NCI-H748 (cell line): Measurements from ENCODE around the gene NOX5.

ENCODE experiments used
- DNase-seq: peaks from one replicate; lab custom pipeline; 2025; ENCODE audit not compliant: unreplicated experiment; lab: John Stamatoyannopoulos, UW

Gene NOX5

DNA sequence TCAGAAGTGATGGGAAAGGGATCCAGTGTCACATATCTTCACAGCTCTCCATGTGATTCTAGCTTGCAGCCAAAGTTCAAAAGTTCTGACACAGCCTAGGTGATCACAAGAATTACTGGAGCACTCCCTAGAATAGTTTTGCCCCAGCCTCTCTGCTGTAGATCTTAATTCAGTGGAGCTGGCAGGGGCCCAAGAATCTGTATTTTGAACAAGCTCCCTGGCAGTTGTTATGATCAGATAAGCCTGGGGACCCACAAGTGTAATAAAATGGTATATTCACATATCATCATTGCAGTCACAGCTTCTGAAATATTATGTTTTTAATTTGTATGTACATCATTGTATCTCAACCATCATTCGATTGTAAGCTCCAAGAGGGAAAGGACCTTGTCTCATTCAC lies 62.3 kb downstream of the NOX5 start:
- no peak for DNase-seq

- no peak for DNase-seq
Measured at GRCh38 chr15:69078638-69079037, 64.1 kb downstream of the NOX5 start.

- DNase-seq: peak; percentile 26
Measured at GRCh38 chr15:69080295-69081248, 66.1 kb downstream of the NOX5 start.

DNA sequence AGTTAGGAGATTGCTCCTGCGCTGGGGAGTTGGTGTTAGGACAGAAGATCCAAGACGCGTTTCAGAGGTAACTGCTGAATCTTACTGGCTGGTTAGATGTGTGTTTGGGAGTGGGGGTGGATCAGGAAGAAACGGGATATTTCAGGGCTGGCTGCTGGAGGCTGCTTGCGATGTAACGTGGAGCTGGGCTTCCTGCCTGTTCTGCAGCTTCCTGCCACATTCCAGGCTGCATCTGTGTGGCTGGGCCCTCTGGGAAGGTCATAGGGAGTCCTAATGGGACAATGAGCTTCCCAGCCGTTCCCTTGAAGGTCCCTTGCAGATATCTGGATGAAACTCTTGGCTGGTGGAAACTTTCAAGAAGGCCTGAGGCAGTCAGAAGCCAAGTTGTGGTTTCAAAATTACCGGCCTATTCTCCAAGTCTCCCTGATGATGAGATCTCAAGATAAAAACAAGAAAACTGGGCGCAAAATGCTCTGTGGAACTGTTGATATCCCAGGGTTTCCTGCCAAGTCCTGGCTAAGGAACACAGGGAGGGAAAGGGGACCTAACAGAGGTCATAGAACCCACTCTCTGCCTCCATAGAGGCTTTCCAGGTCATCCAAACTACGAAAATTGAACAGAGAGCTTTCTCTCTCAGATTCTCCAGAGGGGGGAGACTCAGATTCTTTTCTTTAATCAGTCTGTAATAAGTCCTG lies 67.0 kb downstream of the NOX5 start:
- DNase-seq: no peak

GRCh38 chr15:69082021-69082502 lies 67.6 kb downstream of the NOX5 start:
- no peak for DNase-seq

DNA sequence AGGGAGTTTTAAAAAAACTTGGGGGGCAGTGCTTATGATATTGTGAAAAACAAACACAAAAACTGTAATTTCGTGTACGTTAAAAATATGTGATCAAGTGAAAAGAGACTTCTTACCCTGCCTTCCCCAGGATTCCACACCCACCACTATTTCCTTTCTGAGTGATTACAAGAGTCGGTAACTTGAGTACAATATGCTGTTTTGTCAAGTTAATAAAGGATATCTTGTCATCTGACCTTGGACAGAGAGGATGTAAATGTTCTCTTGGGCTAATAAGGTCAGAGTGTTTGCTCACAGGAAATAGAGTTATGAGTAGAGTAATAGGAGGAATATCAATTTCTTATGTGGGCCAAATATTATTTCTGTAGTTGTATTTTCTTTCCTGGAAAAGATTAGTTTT lies 68.1 kb downstream of the NOX5 start:
- DNase-seq: no peak

GRCh38 chr15:69084404-69085030 lies 70.0 kb downstream of the NOX5 start:
- DNase-seq: no peak

- no peak for DNase-seq
Measured at GRCh38 chr15:69085325-69086081, 71.0 kb downstream of the NOX5 start.

DNA sequence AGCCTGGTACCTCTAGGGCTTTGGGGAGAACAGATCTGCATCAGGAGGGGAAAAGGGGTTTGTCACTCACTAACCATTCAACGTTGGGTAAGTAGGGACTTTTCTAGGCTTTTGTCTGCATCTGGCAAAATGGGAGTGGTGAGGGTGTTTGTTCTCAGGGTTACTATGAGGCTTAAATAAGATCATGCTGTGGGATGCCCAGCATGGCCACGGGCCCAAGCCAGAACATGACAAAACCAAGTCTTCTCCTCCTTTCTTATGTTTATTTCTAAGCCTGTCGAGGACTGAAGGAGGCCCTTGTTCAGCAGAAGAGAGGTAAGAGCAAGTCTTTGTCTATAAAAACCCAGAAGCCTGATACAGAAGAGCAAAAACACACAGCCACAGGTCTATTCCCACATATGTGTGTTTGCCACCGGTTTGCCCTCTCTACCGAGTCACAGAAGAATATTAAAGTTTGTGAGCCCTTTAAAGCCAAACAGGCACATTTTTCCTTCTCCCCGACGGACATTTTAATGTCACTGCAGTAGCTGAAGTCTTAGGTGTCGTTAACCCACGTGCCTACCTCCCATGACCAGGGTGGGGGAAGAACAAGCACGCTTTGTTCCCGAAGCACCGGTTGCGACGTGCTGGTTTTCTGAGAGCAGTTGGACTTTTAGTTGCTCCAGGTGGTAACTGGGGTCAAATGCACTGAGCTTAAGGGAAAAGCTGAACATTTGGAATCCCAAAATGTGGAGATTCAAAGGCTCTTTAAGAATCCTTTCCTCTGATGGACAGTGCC lies 72.1 kb downstream of the NOX5 start:
- no peak for DNase-seq

GRCh38 chr15:69087366-69087976 lies 73.0 kb downstream of the NOX5 start:
- DNase-seq: no peak

- peak; percentile 31 for DNase-seq
Measured at GRCh38 chr15:69088300-69088965, 73.9 kb downstream of the NOX5 start.

DNA sequence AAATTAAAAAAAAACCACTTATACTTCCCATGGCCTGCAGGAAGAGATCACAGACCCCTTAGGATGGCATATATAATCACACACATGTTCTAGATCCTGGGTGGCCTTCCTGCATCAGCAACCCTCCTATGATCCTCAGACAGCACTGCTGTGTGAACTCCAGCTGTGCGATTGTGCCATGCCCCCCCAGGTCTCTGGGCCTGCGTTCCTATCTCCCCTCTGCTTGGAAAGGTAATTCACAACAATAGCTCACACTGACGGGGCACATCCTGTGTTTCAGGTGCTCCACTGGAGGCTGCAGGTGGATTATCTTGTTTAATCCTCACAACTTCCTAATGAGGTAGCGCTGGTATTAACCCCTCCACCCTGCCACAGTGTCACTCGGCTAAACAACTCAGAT lies 74.8 kb downstream of the NOX5 start:
- no peak for DNase-seq

DNA sequence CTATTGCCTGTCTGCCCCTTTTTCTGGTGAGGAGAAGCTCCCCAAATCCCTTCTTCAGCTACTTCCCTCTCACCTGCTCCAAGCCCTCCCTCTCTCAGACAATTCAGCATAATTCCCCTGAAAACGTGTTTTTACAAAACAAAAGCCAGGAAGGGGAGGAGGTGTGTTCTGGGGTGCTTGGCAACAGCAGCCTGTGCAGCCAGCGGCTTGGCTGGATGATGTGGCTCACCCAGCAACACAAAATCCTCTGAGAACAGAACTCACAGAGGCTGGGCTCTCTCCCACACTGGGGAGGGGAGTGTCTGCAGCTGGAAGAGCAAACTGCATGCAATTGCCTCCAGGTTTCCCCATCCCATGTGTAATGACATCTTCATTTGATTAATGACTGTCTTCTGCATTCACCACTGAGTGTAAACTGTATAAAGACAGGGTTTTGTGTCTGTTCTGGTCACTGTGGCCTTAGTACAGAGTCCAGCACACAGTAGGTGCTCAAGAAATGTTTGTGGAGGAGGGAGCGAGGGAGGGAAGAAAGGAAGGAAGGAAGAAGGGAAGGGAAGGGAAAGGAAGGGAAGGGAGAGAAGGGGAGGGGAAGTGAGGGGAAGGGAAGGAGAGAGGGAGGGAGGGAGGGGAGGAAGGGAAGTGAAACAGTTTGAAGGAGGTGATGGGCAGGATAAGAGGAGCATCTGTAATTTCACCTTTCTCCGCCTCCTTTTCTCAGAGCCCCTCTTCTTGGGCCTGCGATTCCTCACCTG lies 75.9 kb downstream of the NOX5 start:
- DNase-seq: peak; percentile 57

- no peak for DNase-seq
Measured at GRCh38 chr15:69091654-69092053, 77.2 kb downstream of the NOX5 start.

DNA sequence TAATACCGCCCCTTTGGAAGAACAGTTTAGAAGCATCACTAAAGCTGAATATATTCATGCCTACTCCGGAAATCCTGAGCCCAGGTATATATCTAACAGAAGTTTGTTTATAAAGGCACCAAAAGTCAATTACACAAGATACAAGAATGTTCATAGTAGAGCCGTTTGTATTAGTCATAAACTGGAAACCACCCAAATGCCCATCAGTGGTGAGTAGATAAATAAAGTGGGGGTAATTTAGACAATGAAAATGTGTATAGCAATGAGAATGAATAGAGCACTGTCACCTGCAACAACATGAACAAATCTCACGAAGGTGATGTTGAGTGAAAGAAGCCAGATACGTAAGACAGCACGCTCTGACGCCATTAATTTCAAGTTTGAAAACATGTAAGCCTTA lies 77.7 kb downstream of the NOX5 start:
- DNase-seq: no peak

GRCh38 chr15:69093127-69093526 lies 78.6 kb downstream of the NOX5 start:
- no peak for DNase-seq

- no peak for DNase-seq
Measured at GRCh38 chr15:69093614-69094013, 79.1 kb downstream of the NOX5 start.

GRCh38 chr15:69094124-69094921 lies 79.8 kb downstream of the NOX5 start:
- DNase-seq: no peak
